ENCODE measurements around the gene ANKMY2.

- TF ChIP-seq POLR2A (IDR thresholded peaks at IDR 0.05; ENCODE audit: extremely low read depth, insufficient read length) (no peak), MAX (IDR thresholded peaks at IDR 0.05; ENCODE audit: low read depth, low read length) (no peak), CTCF (IDR thresholded peaks at IDR 0.05; ENCODE audit: low read depth, low read length) (no peak)
These were observed 82.9 kb downstream of the ANKMY2 start for GRCh38 chr7:16562456-16563220.

Data from NB4 (cell line).